WTC11 (cell line): ENCODE measurements around the gene MCAT. TPM values are rescaled to one million over a fixed set of nuclear protein-coding genes. Genes with fewer than 3 reads are reported as not detected.

ENCODE experiments used
- ATAC-seq: fragments of 200-7000 bp; cut with Tn5 transposase; 2 replicates; pipeline ENCODE4 v1.10.0; 2021; ENCODE audit warnings: mild to moderate bottlenecking, moderate library complexity
- CTCF ChIA-PET: fragments of 300-600 bp; sonication (Branson Sonifier 250); formaldehyde crosslinking; loops from one replicate; lab custom pipeline; 2021; ENCODE audit warnings: antibody characterized with exemption; lab: Charles Lee
- POLR2A ChIA-PET: fragments of 350-600 bp; sonication (Branson Sonifier 250); formaldehyde crosslinking; loops from one replicate; lab custom pipeline; 2021; ENCODE audit warnings: antibody characterized with exemption; lab: Charles Lee
- DNase-seq: peaks from one replicate; pipeline ENCODE4 v3.0.0; 2021; ENCODE audit warnings: low spot score
- H3K27ac Mint-ChIP-seq: 2 replicates; pipeline ENCODE4 v1.8.0; 2021; ENCODE audit warnings: mixed read lengths
- H3K27me3 Mint-ChIP-seq: 2 replicates; pipeline ENCODE4 v1.8.0; 2021; ENCODE audit warnings: low read depth, mild to moderate bottlenecking, moderate library complexity, mixed read lengths
- H3K36me3 Mint-ChIP-seq: 2 replicates; pipeline ENCODE4 v1.8.0; 2021; ENCODE audit warnings: mixed read lengths
- H3K4me1 Mint-ChIP-seq: 2 replicates; pipeline ENCODE4 v1.8.0; 2022; ENCODE audit warnings: mixed read lengths
- H3K4me3 Mint-ChIP-seq: 2 replicates; pipeline ENCODE4 v1.8.0; 2021; ENCODE audit warnings: mild to moderate bottlenecking, moderate library complexity, mixed read lengths
- H3K9me3 Mint-ChIP-seq: 2 replicates; pipeline ENCODE4 v1.8.0; 2021; ENCODE audit warnings: mixed read lengths
- AR ChIP-seq: fragments of 250-450 bp; sonication (Bioruptor Pico); IDR thresholded peaks from 2 replicates; pipeline ENCODE4 v1.9.0; 2021; ENCODE audit warnings: mild to moderate bottlenecking
- CTCF ChIP-seq: fragments of 200-600 bp; IDR thresholded peaks from 2 replicates; pipeline ENCODE4 v1.8.0; 2022; ENCODE audit warnings: antibody characterized with exemption
- E2F5 ChIP-seq: sonication (generic); formaldehyde crosslinking; IDR thresholded peaks from 2 replicates; pipeline ENCODE4 v1.8.1; 2022; ENCODE audit warnings: mild to moderate bottlenecking, moderate library complexity, missing genetic modification reagents
- FOXP1 ChIP-seq: sonication (generic); formaldehyde crosslinking; IDR thresholded peaks from 2 replicates; pipeline ENCODE4 v1.8.0; 2022; ENCODE audit warnings: missing genetic modification reagents, mild to moderate bottlenecking, moderate library complexity, borderline replicate concordance
- FOXP4 ChIP-seq: sonication (generic); formaldehyde crosslinking; IDR thresholded peaks from 2 replicates; pipeline ENCODE4 v1.8.0; 2022; ENCODE audit warnings: mild to moderate bottlenecking, missing genetic modification reagents
- HMGA2 ChIP-seq: fragments of 250-450 bp; sonication (Bioruptor Pico); IDR thresholded peaks from 2 replicates; pipeline ENCODE4 v1.4.0; 2021; ENCODE audit warnings: mild to moderate bottlenecking, moderate library complexity
- JAZF1 ChIP-seq: fragments of 250-450 bp; sonication (Bioruptor Pico); IDR thresholded peaks from 2 replicates; pipeline ENCODE4 v1.9.0; 2021; ENCODE audit warnings: moderate library complexity, mild to moderate bottlenecking, inconsistent platforms
- JUN ChIP-seq: sonication (generic); formaldehyde crosslinking; IDR thresholded peaks from 2 replicates; pipeline ENCODE4 v1.8.0; 2023; ENCODE audit warnings: mild to moderate bottlenecking, missing genetic modification reagents
- KAT7 ChIP-seq: sonication (generic); formaldehyde crosslinking; IDR thresholded peaks from 2 replicates; pipeline ENCODE4 v1.8.1; 2023; ENCODE audit warnings: missing genetic modification reagents, mild to moderate bottlenecking, borderline replicate concordance
- MAX ChIP-seq: sonication (generic); formaldehyde crosslinking; IDR thresholded peaks from 2 replicates; pipeline ENCODE4 v1.8.0; 2022; ENCODE audit warnings: mild to moderate bottlenecking, missing genetic modification reagents
- PRDM15 ChIP-seq: sonication (generic); formaldehyde crosslinking; IDR thresholded peaks from 2 replicates; pipeline ENCODE4 v1.8.0; 2022; ENCODE audit warnings: missing genetic modification reagents
- SMAD4 ChIP-seq: sonication (generic); formaldehyde crosslinking; IDR thresholded peaks from 2 replicates; pipeline ENCODE4 v1.8.0; 2022; ENCODE audit warnings: mild to moderate bottlenecking, missing genetic modification reagents
- SP1 ChIP-seq: sonication (generic); formaldehyde crosslinking; conservative IDR thresholded peaks from 2 replicates; pipeline ENCODE4 v1.8.1; 2022; ENCODE audit warnings: missing genetic modification reagents
- TEAD1 ChIP-seq: sonication (generic); formaldehyde crosslinking; IDR thresholded peaks from 2 replicates; pipeline ENCODE4 v1.8.0; 2022; ENCODE audit warnings: mild to moderate bottlenecking, missing genetic modification reagents
- TEAD4 ChIP-seq: sonication (generic); formaldehyde crosslinking; IDR thresholded peaks from 2 replicates; pipeline ENCODE4 v1.8.0; 2022; ENCODE audit warnings: mild to moderate bottlenecking, missing genetic modification reagents
- ZNF263 ChIP-seq: sonication (generic); formaldehyde crosslinking; IDR thresholded peaks from 2 replicates; pipeline ENCODE4 v1.8.1; 2022; ENCODE audit warnings: low read depth, mild to moderate bottlenecking, moderate library complexity, missing genetic modification reagents
- ZNF281 ChIP-seq: sonication (generic); formaldehyde crosslinking; IDR thresholded peaks from 2 replicates; pipeline ENCODE4 v1.8.0; 2023; ENCODE audit warnings: mild to moderate bottlenecking, missing genetic modification reagents
- ZNF416 ChIP-seq: fragments of 250-450 bp; sonication (Bioruptor Pico); IDR thresholded peaks from 2 replicates; pipeline ENCODE4 v1.9.0; 2021; ENCODE audit warnings: mild to moderate bottlenecking, inconsistent platforms
- ZNF512 ChIP-seq: sonication (generic); formaldehyde crosslinking; IDR thresholded peaks from 2 replicates; pipeline ENCODE4 v1.8.1; 2022; ENCODE audit warnings: missing genetic modification reagents, borderline replicate concordance
- ZNF671 ChIP-seq: fragments of 250-450 bp; sonication (Bioruptor Pico); IDR thresholded peaks from 2 replicates; pipeline ENCODE4 v1.8.0; 2021; ENCODE audit warnings: mild to moderate bottlenecking
- total RNA-seq: library from RNA; stranded (reverse); gene quantifications from 3 replicates; pipeline ENCODE4 v1.2.3, GENCODE V29; 2021

Gene MCAT
- total RNA-seq, 1 experiment from 2014 or later: 18.5 TPM

- no peak for DNase-seq
- Mint-ChIP-seq H3K36me3 (peaks cover 12% of the 10 kb centered on the region), H3K4me1 (peaks cover 9% of the 10 kb centered on the region), H3K27me3 (no peaks in the 10 kb centered on the region; the same call in 1 of the 2 replicates), H3K4me3 (no peak overlapping the region), H3K27ac (no peak overlapping the region), H3K9me3 (no peaks in the 10 kb centered on the region)
- TF ChIP-seq JUN (CRISPR knock-in tag) (no peak), FOXP4 (CRISPR knock-in tag) (no peak), ZNF416 (no peak), SMAD4 (CRISPR knock-in tag) (no peak), HMGA2 (CRISPR knock-in tag) (no peak), MAX (CRISPR knock-in tag) (no peak), CTCF (no peak), KAT7 (CRISPR knock-in tag) (no peak), FOXP1 (CRISPR knock-in tag) (no peak), SP1 (CRISPR knock-in tag) (no peak), ZNF512 (CRISPR knock-in tag) (no peak), ZNF671 (CRISPR knock-in tag) (no peak)
- no peak for ATAC-seq
- ChIA-PET POLR2A (no interaction called here), CTCF (interaction anchor here (1.2 kb wide), 1 partner anchor 18 kb away, joined by 3 read pairs; no protein-coding TSS in a partner anchor)
These were observed 1.8 kb upstream of the MCAT start for GRCh38 chr22:43144949-43145348.

- H3K27ac Mint-ChIP-seq: no peak overlapping the region
- ChIA-PET CTCF (interaction anchor here (1.0 to 1.6 kb wide), 4 partner anchors 19 to 77 kb away, joined by 3 to 4 read pairs (median 3); no protein-coding TSS in a partner anchor), POLR2A (no interaction called here)
- ATAC-seq: no peak
- no peaks in the 10 kb centered on the region for H3K4me1 Mint-ChIP-seq
- no peak for DNase-seq
- H3K36me3 Mint-ChIP-seq: peaks cover 52% of the 10 kb centered on the region
- H3K27me3 Mint-ChIP-seq: no peaks in the 10 kb centered on the region
- H3K9me3 Mint-ChIP-seq: no peaks in the 10 kb centered on the region
- H3K4me3 Mint-ChIP-seq: no peak overlapping the region
- TF ChIP-seq KAT7 (CRISPR knock-in tag): no peak
- TF ChIP-seq SMAD4 (CRISPR knock-in tag): no peak
- no peak for TF ChIP-seq TEAD1 (CRISPR knock-in tag)
- no peak for TF ChIP-seq AR (CRISPR knock-in tag)
- TF ChIP-seq ZNF281 (CRISPR knock-in tag): no peak
- no peak for TF ChIP-seq ZNF263 (CRISPR knock-in tag)
- no peak for TF ChIP-seq E2F5
- no peak for TF ChIP-seq TEAD4 (CRISPR knock-in tag)
- no peak for TF ChIP-seq PRDM15 (CRISPR knock-in tag)
- TF ChIP-seq JAZF1 (CRISPR knock-in tag): no peak
These were observed 6.4 kb downstream of the MCAT start for GRCh38 chr22:43136801-43137200.
